ENCODE results near the gene TEX14.
"Not testable (repeated sequence)": the region's sequence is repeated elsewhere in the genome, so short reads cannot be mapped to it uniquely, and the experiment has no call there.

Gene TEX14

DNA sequence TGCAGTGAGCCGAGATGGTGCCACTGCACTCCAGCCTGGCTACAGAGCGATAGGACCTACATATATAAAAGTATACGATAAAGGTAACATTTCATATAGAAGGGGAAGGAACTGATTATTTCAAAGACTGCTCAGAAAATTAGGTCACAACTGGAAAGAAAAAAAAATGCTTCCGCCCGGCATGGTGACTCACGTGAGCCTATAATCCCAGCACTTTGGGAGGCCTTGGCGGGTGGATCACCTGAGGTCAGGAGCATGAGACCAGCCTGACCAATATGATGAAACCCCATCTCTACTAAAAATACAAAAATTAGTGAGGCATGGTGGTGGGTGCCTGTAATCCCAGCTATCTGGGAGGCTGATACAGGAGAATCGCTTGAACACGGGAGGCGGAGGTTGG, 7.8 kb downstream of the TEX14 start:
- H3K4me1 ChIP-seq: no peaks in the 10 kb centered on the region
- no peak overlapping the region for H3K9ac ChIP-seq
- TF ChIP-seq, protein P1, sequence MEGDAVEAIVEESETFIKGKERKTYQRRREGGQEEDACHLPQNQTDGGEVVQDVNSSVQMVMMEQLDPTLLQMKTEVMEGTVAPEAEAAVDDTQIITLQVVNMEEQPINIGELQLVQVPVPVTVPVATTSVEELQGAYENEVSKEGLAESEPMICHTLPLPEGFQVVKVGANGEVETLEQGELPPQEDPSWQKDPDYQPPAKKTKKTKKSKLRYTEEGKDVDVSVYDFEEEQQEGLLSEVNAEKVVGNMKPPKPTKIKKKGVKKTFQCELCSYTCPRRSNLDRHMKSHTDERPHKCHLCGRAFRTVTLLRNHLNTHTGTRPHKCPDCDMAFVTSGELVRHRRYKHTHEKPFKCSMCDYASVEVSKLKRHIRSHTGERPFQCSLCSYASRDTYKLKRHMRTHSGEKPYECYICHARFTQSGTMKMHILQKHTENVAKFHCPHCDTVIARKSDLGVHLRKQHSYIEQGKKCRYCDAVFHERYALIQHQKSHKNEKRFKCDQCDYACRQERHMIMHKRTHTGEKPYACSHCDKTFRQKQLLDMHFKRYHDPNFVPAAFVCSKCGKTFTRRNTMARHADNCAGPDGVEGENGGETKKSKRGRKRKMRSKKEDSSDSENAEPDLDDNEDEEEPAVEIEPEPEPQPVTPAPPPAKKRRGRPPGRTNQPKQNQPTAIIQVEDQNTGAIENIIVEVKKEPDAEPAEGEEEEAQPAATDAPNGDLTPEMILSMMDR (IDR thresholded peaks at IDR 0.05): no peak
- no peaks in the 10 kb centered on the region for H3K36me3 ChIP-seq (ENCODE audit: control insufficient read depth, insufficient read depth, low read length)
- no peaks in the 10 kb centered on the region for H3K79me2 ChIP-seq
- no peak overlapping the region for H2AFZ ChIP-seq
- H3K27me3 ChIP-seq (ENCODE audit: control insufficient read depth, insufficient read depth, low read length): no peaks in the 10 kb centered on the region
- H3K27ac ChIP-seq: no peak overlapping the region
- no peak overlapping the region for H3K4me2 ChIP-seq (ENCODE audit: low read length)
- H3K9me3 ChIP-seq (ENCODE audit: control insufficient read depth, low read length): no peaks in the 10 kb centered on the region
- H3K4me3 ChIP-seq (ENCODE audit: low read depth, low read length): no peak overlapping the region

DNA sequence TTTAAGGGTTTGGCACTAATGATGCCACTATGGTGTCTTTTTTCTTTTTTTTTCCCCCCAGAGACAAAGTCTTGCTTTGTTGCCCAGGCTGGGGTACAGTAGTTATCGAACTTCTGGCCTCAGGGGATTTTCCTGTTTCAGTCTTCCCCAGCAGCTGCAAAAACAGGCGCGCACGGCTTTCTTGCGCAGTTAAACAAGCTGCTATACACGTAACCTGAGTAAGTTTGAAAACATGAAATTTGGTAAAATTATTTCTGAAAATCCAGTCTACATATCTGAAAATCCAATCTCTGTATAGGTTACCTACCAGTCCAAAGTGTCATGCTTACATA, 11.8 kb downstream of the TEX14 start:
- H3K9ac ChIP-seq: no peak overlapping the region
- no peaks in the 10 kb centered on the region for H3K9me3 ChIP-seq (ENCODE audit: control insufficient read depth, low read length)
- no peaks in the 10 kb centered on the region for H3K36me3 ChIP-seq (ENCODE audit: control insufficient read depth, insufficient read depth, low read length)
- no peaks in the 10 kb centered on the region for H3K27me3 ChIP-seq (ENCODE audit: control insufficient read depth, insufficient read depth, low read length)
- H3K4me1 ChIP-seq: no peaks in the 10 kb centered on the region
- H3K4me3 ChIP-seq (ENCODE audit: low read depth, low read length): no peak overlapping the region
- no peak overlapping the region for H3K4me2 ChIP-seq (ENCODE audit: low read length)
- no peak overlapping the region for H3K27ac ChIP-seq
- no peak overlapping the region for H2AFZ ChIP-seq
- TF ChIP-seq, protein P1 (IDR thresholded peaks at IDR 0.05): no peak
- no peaks in the 10 kb centered on the region for H3K79me2 ChIP-seq

DNA sequence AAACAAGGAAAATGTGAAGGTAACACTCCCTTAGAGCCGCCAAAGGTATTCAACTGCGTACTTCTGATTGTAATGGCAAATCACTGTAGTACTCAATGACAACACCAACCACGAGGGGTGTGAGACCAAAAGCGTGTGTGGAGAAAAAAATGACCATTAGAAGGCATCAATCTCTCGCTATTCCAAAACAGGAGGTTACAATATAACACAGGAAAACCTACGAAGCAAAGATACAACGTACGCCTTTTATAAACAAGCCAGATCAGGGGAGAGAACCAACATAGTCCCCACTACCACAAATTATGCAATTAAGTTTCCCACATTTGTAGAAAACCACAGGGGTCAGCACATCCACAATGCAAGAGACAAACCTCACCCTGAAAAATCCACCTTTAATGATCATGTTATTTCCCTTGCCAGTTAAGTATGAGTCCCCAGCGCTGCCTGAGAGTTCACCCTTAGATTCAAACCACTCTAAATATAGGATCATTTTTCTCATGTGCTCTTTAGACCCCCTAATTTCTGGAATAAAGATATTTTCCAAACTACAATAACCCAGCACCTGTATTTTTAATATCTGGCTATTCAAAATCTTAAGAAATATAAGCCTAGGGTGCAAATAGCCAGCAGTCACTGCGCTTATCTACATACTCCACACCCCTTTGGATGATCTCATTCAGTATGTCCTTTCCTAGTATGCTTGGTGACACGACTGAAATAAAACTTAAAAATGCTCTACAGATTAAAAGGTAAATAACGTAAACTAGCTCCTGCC, 12.4 kb downstream of the TEX14 start:
- Histone ChIP-seq H3K4me2 (ENCODE audit: low read length) (no peak overlapping the region), H3K9ac (no peak overlapping the region), H2AFZ (no peak overlapping the region), H3K27me3 (ENCODE audit: control insufficient read depth, insufficient read depth, low read length) (no peaks in the 10 kb centered on the region), H3K36me3 (ENCODE audit: control insufficient read depth, insufficient read depth, low read length) (no peaks in the 10 kb centered on the region), H3K9me3 (ENCODE audit: control insufficient read depth, low read length) (no peaks in the 10 kb centered on the region), H3K79me2 (no peaks in the 10 kb centered on the region), H3K4me3 (ENCODE audit: low read depth, low read length) (no peak overlapping the region), H3K4me1 (no peaks in the 10 kb centered on the region), H3K27ac (no peak overlapping the region)
- TF ChIP-seq, protein P1 (IDR thresholded peaks at IDR 0.05): no peak

DNA sequence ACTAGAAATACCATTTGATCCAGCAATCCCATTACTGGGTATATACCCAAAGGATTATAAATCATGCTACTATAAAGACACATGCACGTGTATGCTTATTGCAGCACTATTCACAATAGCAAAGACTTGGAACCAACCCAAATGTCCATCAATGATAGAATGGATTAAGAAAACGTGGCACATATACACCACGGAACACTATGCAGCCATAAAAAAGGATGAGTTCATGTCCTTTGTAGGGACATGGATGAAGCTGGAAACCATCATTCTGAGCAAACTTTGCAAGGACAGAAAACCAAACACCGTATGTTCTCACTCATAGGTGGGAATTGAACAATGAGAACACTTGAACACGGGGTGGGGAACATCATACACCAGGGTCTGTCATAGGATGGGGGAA, 13.6 kb downstream of the TEX14 start:
- not testable (repeated sequence) for H3K9me3 ChIP-seq (ENCODE audit: control insufficient read depth, low read length); H2AFZ ChIP-seq; H3K27ac ChIP-seq; H3K9ac ChIP-seq; H3K27me3 ChIP-seq (ENCODE audit: control insufficient read depth, insufficient read depth, low read length); H3K4me2 ChIP-seq (ENCODE audit: low read length); H3K4me3 ChIP-seq (ENCODE audit: low read depth, low read length); H3K4me1 ChIP-seq; H3K79me2 ChIP-seq; H3K36me3 ChIP-seq (ENCODE audit: control insufficient read depth, insufficient read depth, low read length)

DNA sequence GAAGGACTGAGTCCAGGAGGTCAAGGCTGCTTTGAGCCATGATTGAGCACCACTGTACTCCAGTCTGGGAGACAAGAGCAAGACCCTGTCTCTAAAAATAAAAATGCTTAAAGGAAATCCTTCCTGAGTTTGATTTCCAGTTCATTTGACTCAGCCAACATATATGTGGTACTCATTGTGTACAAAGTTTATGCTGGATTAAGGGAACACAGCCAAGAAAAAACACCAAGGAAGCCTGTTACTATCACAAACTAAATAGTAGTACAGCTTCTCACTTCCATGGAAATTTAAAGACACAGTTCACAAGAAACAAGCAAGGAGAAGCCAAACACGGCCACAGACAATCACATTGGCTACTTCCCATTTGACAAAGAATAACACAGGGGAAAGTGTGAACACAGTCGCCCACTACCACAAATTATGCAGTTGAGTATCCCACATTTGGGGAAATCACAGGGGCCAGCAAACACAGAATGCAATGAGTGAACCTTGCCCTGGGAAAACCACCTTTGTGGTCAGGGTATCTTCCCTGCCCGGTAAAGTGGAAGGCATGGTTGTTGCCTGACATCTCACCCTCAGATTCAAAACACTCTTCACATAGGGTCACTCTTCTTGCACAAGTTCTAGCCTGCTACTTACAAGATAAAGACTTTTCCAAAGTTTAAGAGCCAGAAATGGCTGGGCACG, 14.5 kb downstream of the TEX14 start:
- Histone ChIP-seq H3K9ac (no peak overlapping the region), H3K79me2 (no peaks in the 10 kb centered on the region), H3K27ac (no peak overlapping the region), H2AFZ (no peak overlapping the region), H3K4me1 (no peaks in the 10 kb centered on the region), H3K4me2 (ENCODE audit: low read length) (no peak overlapping the region), H3K36me3 (ENCODE audit: control insufficient read depth, insufficient read depth, low read length) (no peaks in the 10 kb centered on the region), H3K27me3 (ENCODE audit: control insufficient read depth, insufficient read depth, low read length) (no peaks in the 10 kb centered on the region), H3K4me3 (ENCODE audit: low read depth, low read length) (no peak overlapping the region), H3K9me3 (ENCODE audit: control insufficient read depth, low read length) (no peaks in the 10 kb centered on the region)
- TF ChIP-seq, protein P1 (IDR thresholded peaks at IDR 0.05): no peak

All from parathyroid adenoma (tissue), 2 donors.